ENCODE measurements around the gene GRB7. TPM values are rescaled to one million over a fixed set of nuclear protein-coding genes. Genes with fewer than 3 reads are reported as not detected.
"Not testable (repeated sequence)": the region's sequence is repeated elsewhere in the genome, so short reads cannot be mapped to it uniquely, and the experiment has no call there.

Gene GRB7
- total RNA-seq, 1 donor from 2014 or later, result not detected

DNA sequence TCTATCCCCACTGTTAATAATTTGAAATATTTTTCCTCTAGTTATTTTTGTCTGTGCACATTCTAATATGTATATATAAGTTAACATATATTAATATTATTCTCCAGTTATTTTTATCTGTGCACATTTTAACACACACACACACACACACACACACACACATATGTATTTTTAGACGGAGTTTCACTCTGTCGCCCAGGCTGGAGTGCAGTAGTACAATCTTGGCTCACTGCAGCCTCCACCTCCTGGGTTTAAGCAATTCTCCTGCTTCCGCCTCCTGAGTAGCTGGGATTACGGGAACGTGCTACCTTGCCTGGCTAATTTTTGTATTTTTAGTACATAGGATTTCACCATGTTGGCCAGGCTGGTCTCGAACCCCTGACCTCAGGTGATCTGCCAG, 20.1 kb upstream of the GRB7 start:
- no peaks in the 10 kb centered on the region for H3K4me1 Mint-ChIP-seq
- no peaks in the 10 kb centered on the region for H3K27me3 Mint-ChIP-seq (ENCODE audit: low read depth)
- TF ChIP-seq, protein P1, sequence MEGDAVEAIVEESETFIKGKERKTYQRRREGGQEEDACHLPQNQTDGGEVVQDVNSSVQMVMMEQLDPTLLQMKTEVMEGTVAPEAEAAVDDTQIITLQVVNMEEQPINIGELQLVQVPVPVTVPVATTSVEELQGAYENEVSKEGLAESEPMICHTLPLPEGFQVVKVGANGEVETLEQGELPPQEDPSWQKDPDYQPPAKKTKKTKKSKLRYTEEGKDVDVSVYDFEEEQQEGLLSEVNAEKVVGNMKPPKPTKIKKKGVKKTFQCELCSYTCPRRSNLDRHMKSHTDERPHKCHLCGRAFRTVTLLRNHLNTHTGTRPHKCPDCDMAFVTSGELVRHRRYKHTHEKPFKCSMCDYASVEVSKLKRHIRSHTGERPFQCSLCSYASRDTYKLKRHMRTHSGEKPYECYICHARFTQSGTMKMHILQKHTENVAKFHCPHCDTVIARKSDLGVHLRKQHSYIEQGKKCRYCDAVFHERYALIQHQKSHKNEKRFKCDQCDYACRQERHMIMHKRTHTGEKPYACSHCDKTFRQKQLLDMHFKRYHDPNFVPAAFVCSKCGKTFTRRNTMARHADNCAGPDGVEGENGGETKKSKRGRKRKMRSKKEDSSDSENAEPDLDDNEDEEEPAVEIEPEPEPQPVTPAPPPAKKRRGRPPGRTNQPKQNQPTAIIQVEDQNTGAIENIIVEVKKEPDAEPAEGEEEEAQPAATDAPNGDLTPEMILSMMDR (conservative IDR thresholded peaks at IDR 0.05), result no peak
- H3K36me3 Mint-ChIP-seq (ENCODE audit: low read depth), result peaks cover 3% of the 10 kb centered on the region
- H3K4me3 Mint-ChIP-seq, result no peak overlapping the region
- H3K9me3 Mint-ChIP-seq, result no peaks in the 10 kb centered on the region
- DNase-seq (ENCODE audit: low read depth, low spot score), result no peak
- no peak overlapping the region for H3K27ac Mint-ChIP-seq (ENCODE audit: unreplicated experiment)

GRCh38 chr17:39719563-39720355, 18.0 kb upstream of the GRB7 start:
- no peaks in the 10 kb centered on the region for H3K4me1 Mint-ChIP-seq
- no peaks in the 10 kb centered on the region for H3K9me3 Mint-ChIP-seq
- no peak overlapping the region for H3K27ac Mint-ChIP-seq (ENCODE audit: unreplicated experiment)
- DNase-seq (ENCODE audit: low read depth, low spot score), result no peak
- no peaks in the 10 kb centered on the region for H3K27me3 Mint-ChIP-seq (ENCODE audit: low read depth)
- H3K36me3 Mint-ChIP-seq (ENCODE audit: low read depth), result peaks cover 3% of the 10 kb centered on the region
- TF ChIP-seq, protein P1 (conservative IDR thresholded peaks at IDR 0.05), result no peak
- no peak overlapping the region for H3K4me3 Mint-ChIP-seq

DNA sequence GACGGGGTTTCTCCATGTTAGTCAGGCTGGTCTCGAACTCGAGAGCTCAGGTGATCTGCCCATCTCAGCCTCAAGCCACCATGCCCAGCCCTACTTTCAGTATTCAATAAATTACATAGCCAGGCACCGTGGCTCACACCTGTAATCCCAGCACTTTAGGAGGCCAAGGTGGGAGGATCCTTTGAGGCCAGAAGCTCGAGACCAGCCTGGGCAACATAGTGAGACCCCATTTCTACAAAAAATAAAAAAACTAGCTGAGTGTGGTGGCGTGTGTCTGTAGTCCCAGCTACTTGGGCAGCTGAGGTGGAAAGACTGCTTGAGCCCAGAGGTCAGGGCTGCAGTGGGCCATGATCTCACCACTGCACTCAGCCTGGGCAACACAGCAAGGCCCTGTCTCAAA, 15.6 kb upstream of the GRB7 start:
- Mint-ChIP-seq H3K27me3 (ENCODE audit: low read depth) (no peaks in the 10 kb centered on the region), H3K4me3 (no peak overlapping the region), H3K36me3 (ENCODE audit: low read depth) (peaks cover 3% of the 10 kb centered on the region), H3K9me3 (no peaks in the 10 kb centered on the region), H3K27ac (ENCODE audit: unreplicated experiment) (no peak overlapping the region), H3K4me1 (no peaks in the 10 kb centered on the region)
- TF ChIP-seq, protein P1 (conservative IDR thresholded peaks at IDR 0.05), result no peak
- no peak for DNase-seq (ENCODE audit: low read depth, low spot score)

DNA sequence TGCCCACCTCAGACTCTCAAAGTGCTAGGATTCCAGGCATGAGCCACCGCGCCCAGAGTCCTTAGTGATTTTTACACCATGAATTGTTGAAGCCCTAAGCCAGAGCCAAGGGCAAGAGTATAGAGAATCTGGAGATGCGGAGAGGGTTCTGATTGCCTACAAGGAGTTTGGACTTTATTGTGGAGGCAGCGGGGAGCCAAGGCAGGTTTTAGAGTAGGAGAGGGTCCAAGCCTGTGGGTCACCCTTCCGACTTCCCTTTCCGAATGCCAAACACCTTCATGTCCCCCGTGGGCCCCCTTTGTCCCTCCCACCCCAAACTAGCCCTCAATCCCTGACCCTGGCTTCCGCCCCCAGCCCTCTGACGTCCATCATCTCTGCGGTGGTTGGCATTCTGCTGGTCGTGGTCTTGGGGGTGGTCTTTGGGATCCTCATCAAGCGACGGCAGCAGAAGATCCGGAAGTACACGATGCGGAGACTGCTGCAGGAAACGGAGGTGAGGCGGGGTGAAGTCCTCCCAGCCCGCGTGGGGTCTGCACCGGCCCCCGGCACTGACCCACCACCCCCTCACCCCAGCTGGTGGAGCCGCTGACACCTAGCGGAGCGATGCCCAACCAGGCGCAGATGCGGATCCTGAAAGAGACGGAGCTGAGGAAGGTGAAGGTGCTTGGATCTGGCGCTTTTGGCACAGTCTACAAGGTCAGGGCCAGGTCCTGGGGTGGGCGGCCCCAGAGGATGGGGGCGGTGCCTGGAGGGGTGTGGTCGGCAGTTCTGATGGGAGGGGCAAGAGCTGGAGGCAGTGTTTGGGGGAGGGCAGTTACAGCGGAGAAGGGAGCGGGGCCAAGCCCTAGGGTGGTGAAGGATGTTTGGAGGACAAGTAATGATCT, 14.5 kb upstream of the GRB7 start:
- H3K9me3 Mint-ChIP-seq, result no peaks in the 10 kb centered on the region
- no peaks in the 10 kb centered on the region for H3K27me3 Mint-ChIP-seq (ENCODE audit: low read depth)
- H3K36me3 Mint-ChIP-seq (ENCODE audit: low read depth), result peaks cover 3% of the 10 kb centered on the region
- H3K4me1 Mint-ChIP-seq, result no peaks in the 10 kb centered on the region
- H3K27ac Mint-ChIP-seq (ENCODE audit: unreplicated experiment), result no peak overlapping the region
- TF ChIP-seq, protein P1 (conservative IDR thresholded peaks at IDR 0.05), result no peak
- H3K4me3 Mint-ChIP-seq, result no peak overlapping the region
- no peak for DNase-seq (ENCODE audit: low read depth, low spot score)

DNA sequence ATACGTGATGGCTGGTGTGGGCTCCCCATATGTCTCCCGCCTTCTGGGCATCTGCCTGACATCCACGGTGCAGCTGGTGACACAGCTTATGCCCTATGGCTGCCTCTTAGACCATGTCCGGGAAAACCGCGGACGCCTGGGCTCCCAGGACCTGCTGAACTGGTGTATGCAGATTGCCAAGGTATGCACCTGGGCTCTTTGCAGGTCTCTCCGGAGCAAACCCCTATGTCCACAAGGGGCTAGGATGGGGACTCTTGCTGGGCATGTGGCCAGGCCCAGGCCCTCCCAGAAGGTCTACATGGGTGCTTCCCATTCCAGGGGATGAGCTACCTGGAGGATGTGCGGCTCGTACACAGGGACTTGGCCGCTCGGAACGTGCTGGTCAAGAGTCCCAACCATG, 13.0 kb upstream of the GRB7 start:
- Mint-ChIP-seq H3K27ac (ENCODE audit: unreplicated experiment) (no peak overlapping the region), H3K27me3 (ENCODE audit: low read depth) (no peaks in the 10 kb centered on the region), H3K4me3 (no peak overlapping the region), H3K36me3 (ENCODE audit: low read depth) (peaks cover 3% of the 10 kb centered on the region), H3K9me3 (no peaks in the 10 kb centered on the region), H3K4me1 (peaks cover 4% of the 10 kb centered on the region)
- TF ChIP-seq, protein P1 (conservative IDR thresholded peaks at IDR 0.05), result no peak
- DNase-seq (ENCODE audit: low read depth, low spot score), result no peak

- not testable (repeated sequence) for H3K27me3 Mint-ChIP-seq (ENCODE audit: low read depth); DNase-seq (ENCODE audit: low read depth, low spot score); H3K4me1 Mint-ChIP-seq; H3K9me3 Mint-ChIP-seq; H3K36me3 Mint-ChIP-seq (ENCODE audit: low read depth); H3K27ac Mint-ChIP-seq (ENCODE audit: unreplicated experiment)
- peak overlapping the region; percentile 51 for H3K4me3 Mint-ChIP-seq
Observed at GRCh38 chr17:39725923-39726322, 11.8 kb upstream of the GRB7 start.
